Natural killer cell treated with Interleukin-12 subunit alpha and Interleukin-12 subunit beta and Interleukin-15 and Interleukin-18, amount 100 ng/mL, for 72 hours (primary cell): Measurements from ENCODE around the gene MYADML2. TPM values are rescaled to one million over a fixed set of nuclear protein-coding genes. Genes with fewer than 3 reads are reported as not detected.
"Not testable (repeated sequence)": the region's sequence is repeated elsewhere in the genome, so short reads cannot be mapped to it uniquely, and the experiment has no call there.

ENCODE experiments used
- ATAC-seq, 2 donors: fragments of 150-1000 bp; cut with Tn5 transposase in 1 of 2; sonication (Bioruptor Pico), chemical (Tn5 transposase) in 1 of 2; 2 replicates each; pipeline ENCODE4 v1.10.0; 2021
- DNase-seq: peaks from one replicate; pipeline ENCODE4 v3.0.0; 2022; ENCODE audit warnings: low spot score
- H3K27ac Mint-ChIP-seq, 2 donors: 1 replicate in 1 of 2; 2 replicates in 1 of 2; pipeline ENCODE4 v1.8.0; 2022; ENCODE audit warnings: mixed read lengths in 2 of 2, mild to moderate bottlenecking in 1 of 2, moderate library complexity in 1 of 2
- H3K27me3 Mint-ChIP-seq, 2 donors: 1 replicate in 1 of 2; 2 replicates in 1 of 2; pipeline ENCODE4 v1.8.0; 2022; ENCODE audit warnings: mixed read lengths in 2 of 2
- H3K36me3 Mint-ChIP-seq: one replicate; pipeline ENCODE4 v1.8.0; 2022; ENCODE audit warnings: mixed read lengths
- H3K4me1 Mint-ChIP-seq, 2 donors: 1 replicate in 1 of 2; 2 replicates in 1 of 2; pipeline ENCODE4 v1.8.0; 2022; ENCODE audit warnings: low read depth in 2 of 2, mixed read lengths in 2 of 2, mild to moderate bottlenecking in 1 of 2
- H3K4me3 Mint-ChIP-seq: one replicate; pipeline ENCODE4 v1.8.0; 2022; ENCODE audit warnings: mixed read lengths
- H3K9me3 Mint-ChIP-seq: 2 replicates; pipeline ENCODE4 v1.8.0; 2022; ENCODE audit warnings: mixed read lengths
- total RNA-seq, 2 donors: library from RNA; stranded (reverse); gene quantifications; one replicate each; pipeline ENCODE4 v1.2.3, GENCODE V29; 2022

Gene MYADML2
- total RNA-seq, 2 donors from 2014 or later = not detected

DNA sequence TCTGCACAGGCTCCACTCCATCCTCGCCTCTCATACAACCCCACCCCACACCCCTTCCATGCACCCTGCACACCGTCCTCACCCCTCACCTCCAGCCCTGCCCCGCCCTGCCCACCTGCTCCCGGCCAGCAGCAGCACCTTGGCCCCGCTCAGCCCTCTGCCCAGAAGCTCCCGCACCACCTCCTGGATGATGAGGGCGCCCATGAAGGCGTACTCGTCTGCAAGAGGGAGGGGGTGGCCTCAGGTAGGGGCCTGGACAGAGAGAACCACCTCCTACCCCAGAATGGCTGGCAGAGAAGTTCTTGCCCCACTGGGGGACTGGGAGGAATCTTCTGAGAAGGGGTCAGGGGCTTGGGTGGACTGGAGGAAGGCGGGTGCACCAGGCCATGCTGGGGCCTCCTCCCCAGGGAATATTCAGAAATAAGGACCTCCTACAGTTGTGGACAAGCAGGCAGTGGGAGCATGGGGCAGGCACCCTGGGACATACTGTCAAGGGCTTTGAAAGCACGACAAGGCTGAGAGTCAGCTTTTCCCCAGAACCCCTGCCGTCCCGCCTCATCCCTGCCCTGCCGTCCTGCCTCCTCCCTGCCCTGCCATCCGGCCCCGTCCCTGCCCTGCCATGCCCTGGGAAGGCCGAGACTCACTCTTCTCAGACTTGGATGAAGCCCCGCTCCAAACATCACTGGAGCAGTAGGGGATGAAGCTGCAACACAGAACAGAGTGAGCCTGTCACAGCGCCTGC, 10.8 kb upstream of the MYADML2 start:
- H3K4me1 Mint-ChIP-seq = peaks cover 0 to 6% of the 10 kb centered on the region in 2 donors
- H3K4me3 Mint-ChIP-seq = peak overlapping the region; percentile 55
- no peak for DNase-seq
- no peak for ATAC-seq
- H3K9me3 Mint-ChIP-seq = no peaks in the 10 kb centered on the region
- H3K27me3 Mint-ChIP-seq = peaks cover 10 to 13% of the 10 kb centered on the region in 2 donors
- no peaks in the 10 kb centered on the region for H3K36me3 Mint-ChIP-seq
- no peak overlapping the region for H3K27ac Mint-ChIP-seq

DNA sequence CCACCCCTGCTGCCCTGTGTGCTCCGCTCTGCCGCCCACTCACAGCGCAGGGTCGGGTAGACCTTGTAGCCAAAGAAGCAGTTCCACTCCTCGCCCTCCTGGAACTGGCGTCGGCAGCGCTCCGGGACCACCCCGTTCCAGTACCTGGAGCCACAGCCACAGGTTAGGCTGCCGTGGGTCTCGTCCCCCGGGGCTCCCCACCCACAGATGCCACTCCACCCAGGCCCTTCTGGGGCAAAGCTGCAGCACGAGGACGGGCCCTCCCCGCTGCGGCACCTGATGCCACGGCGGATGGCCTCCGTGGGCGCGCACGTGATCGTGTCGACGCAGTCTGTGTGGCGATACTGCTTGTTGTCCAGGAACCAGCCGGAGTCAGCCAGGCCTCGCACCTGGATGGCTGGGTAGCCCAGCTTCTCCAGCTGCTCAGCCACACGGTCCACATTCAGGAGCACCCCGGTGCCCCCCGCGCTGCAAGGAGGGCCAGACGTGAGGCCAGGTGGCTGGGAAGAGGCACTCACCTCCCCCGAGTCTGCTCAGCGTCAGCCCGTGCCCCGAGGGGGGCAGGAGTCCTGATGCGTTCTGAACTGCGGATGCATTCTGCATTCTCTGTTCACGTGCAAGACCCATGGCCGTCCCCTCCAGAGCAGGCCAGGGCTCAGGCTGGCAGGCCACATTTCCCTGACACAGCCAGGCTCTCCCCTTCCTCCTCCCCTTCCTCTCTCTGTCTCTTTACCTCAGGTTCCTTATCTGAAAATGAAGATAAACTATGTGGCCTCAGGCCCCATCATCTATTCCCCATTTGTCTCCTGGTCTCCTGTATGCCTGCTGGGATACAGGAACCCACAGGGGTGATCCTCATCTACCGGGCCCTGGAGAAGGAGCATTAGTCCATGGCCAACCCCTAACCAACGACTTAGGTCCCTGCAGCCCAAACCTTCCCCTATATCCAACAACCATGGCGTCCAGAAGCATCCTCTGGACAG, 9.9 kb upstream of the MYADML2 start:
- no peaks in the 10 kb centered on the region for H3K36me3 Mint-ChIP-seq
- DNase-seq (no peak), ATAC-seq (no peak)
- no peak overlapping the region for H3K27ac Mint-ChIP-seq
- H3K4me3 Mint-ChIP-seq = no peak overlapping the region
- H3K4me1 Mint-ChIP-seq = peaks cover 0 to 6% of the 10 kb centered on the region in 2 donors
- peaks cover 10 to 12% of the 10 kb centered on the region in 2 donors for H3K27me3 Mint-ChIP-seq
- H3K9me3 Mint-ChIP-seq = no peaks in the 10 kb centered on the region

DNA sequence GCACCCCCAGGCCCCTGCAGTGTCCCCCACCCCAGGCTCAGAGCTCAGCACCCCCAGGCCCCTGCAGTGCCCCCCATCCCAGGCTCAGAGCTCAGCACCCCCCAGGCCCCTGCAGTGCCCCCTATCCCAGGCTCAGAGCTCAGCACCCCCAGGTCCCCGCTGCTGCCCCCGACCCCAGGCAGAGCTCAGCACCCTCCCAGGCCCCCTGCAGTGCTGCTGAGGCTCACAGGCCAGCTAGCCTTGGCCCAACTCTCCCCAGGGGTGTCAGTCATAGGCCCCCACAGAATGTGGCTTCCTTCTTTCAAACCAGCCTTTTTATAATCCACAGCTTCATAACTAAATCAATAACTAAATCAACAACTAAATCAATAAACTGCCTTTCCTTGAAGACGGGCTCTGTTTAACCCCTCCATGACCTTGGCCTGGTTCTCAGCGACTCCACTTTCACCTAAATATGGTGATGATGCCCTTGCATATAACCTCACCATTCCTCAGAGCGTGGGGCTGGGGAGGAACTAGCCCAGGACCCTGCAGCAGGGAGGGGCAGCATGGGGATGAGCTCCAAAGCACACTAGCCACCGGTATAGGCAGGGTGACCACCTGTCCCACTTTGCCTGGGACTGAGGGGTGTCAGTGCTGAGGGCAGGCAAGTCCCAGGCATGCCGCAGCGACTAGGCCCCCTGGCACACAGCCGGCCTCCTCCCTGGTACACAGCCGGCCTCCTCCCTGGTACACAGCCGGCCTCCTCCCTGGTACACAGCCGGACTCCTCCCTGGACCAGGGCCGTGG, 8.9 kb upstream of the MYADML2 start:
- DNase-seq = no peak

DNA sequence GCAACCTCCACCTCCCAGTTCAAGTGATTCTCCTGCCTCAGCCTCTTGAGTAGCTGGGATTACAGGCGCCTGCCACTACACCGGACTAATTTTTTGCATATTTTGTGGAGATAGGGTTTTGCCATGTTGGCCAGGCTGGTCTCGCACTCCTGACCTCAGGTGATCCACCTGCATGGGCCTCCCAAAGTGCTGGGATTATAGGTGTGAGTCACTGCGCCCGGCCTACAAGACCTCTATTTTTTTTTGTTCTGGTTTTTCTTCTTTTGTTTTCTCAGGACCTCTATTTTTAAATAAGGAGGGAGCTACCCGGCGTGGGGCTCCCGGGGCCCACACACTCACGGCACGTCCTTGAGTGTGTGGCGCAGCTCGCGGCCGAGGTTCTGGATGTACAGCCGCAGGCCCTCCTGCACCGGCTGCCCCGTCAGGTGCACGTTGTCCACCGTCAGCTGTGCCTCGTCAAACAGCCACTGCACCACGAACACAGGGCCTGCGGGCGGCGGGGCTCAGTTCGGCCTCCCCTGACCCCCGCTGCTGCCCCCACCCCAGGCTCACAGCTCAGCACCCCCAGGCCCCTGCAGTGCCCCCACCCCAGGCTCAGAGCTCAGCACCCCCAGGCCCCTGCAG, 8.1 kb upstream of the MYADML2 start:
- Mint-ChIP-seq H3K4me1 (peaks cover 0 to 6% of the 10 kb centered on the region in 2 donors), H3K9me3 (no peaks in the 10 kb centered on the region), H3K4me3 (no peak overlapping the region), H3K36me3 (no peaks in the 10 kb centered on the region), H3K27me3 (peaks cover 10 to 13% of the 10 kb centered on the region in 2 donors), H3K27ac (no peak overlapping the region)
- ATAC-seq (no peak), DNase-seq (no peak)

More for the DNA sequence above, 8.9 kb upstream of the MYADML2 start:
- H3K27ac Mint-ChIP-seq = no peak overlapping the region
- no peak overlapping the region for H3K4me3 Mint-ChIP-seq
- H3K4me1 Mint-ChIP-seq = peaks cover 0 to 6% of the 10 kb centered on the region in 2 donors
- peaks cover 10 to 13% of the 10 kb centered on the region in 2 donors for H3K27me3 Mint-ChIP-seq
- no peak for ATAC-seq
- H3K9me3 Mint-ChIP-seq = no peaks in the 10 kb centered on the region
- H3K36me3 Mint-ChIP-seq = no peaks in the 10 kb centered on the region

DNA sequence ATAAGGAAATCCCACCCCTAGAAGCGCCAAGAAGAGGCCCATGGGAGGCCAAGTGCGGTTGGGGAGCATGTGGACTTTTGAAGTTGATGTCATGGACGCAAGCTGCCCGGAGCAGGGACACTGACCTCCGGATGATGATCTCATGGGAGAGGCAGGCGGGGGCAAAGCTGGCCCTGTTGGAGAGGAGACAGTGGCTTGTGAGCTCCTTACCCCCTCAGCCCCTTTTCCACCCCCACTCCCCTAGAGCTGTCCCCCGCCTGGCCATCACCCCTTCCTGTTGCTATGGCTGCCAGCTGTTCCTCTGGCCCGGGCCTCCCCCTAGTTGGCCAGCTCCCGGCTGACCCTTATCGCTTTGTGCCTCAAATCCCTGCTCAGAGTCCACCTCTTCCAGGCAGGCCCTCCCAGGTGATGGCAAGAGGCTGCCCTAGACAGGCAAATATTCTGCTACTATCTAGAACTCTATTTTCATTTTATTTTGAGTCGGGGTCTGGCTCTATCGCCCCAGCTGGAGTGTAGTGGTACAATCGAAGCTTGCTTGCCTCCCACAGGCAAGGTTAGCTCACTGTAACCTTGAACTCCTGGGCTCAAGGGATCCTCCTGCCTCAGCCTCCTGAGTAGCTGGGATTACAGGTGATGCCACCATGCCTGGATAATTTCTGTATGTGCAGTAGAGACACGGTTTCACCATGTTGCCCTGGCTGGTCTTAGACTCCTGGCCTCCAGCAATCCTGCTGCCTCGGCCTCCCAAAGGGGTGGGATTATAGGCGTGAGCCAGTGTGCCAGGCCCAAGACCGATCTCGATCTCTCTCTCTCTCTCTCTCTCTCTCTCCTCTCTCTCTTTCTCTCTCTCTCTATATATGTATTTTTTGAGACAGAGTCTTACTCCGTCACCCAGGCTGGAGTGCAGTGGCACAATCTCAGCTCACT, 7.4 kb upstream of the MYADML2 start:
- Mint-ChIP-seq H3K4me1 (peaks cover 0 to 6% of the 10 kb centered on the region in 2 donors), H3K36me3 (no peaks in the 10 kb centered on the region), H3K4me3 (no peak overlapping the region), H3K27me3 (peaks cover 10 to 13% of the 10 kb centered on the region in 2 donors), H3K9me3 (no peaks in the 10 kb centered on the region), H3K27ac (no peak overlapping the region)
- ATAC-seq (no peak), DNase-seq (no peak)

DNA sequence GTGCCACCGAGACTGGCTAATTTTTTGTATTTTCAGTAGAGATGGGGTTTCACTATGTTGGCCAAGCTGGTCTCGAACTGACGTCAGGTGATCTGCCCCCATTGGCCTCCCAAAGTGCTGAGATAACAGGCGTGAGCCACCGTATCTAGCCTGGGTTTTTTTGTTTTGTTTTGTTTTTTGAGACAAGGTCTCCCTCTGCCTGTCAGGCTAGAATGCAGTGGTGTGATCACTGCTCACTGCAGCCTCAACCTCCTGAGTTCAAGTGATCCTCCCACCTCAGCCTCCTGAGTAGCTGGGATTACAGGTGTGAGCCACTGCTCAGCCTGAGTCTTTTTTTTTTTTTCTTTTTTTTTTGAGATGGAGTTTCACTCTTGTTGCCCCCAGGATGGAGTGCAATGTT, 6.4 kb upstream of the MYADML2 start:
- H3K27me3 Mint-ChIP-seq, ATAC-seq, DNase-seq, H3K4me1 Mint-ChIP-seq, H3K9me3 Mint-ChIP-seq, H3K36me3 Mint-ChIP-seq, H3K27ac Mint-ChIP-seq, H3K4me3 Mint-ChIP-seq: not testable (repeated sequence)

DNA sequence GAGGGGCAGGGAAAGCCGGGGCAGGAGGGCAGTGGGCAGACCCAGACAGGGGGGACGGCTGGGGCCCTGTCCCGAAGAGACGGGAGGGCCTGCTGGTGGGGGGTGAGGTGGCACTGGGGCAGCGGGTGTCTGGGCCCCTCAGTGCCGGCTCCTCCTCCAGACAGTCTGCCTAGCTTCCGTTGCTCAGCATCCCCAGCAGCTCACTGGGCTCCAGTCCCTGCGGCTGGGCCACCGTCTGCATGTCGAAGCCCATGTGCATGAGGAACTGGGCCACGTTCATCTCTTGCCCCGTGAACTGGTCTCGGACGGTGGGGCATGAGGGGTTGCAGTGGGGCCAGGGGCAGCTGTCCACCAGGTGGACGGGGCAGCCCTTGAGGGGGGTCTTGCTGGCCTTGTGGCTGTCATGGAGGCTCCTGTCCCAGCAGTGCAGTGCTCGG, 5.8 kb upstream of the MYADML2 start:
- H3K27me3 Mint-ChIP-seq = peaks cover 0 to 6% of the 10 kb centered on the region in 2 donors
- H3K27ac Mint-ChIP-seq = no peak overlapping the region
- no peak overlapping the region for H3K4me3 Mint-ChIP-seq
- DNase-seq (no peak), ATAC-seq (peak in 1 of 2 donors; percentile 33)
- peaks cover 0 to 2% of the 10 kb centered on the region in 2 donors for H3K4me1 Mint-ChIP-seq
- no peaks in the 10 kb centered on the region for H3K9me3 Mint-ChIP-seq
- no peaks in the 10 kb centered on the region for H3K36me3 Mint-ChIP-seq

GRCh38 chr17:81951785-81952684, 5.0 kb upstream of the MYADML2 start:
- no peaks in the 10 kb centered on the region for H3K9me3 Mint-ChIP-seq
- H3K4me3 Mint-ChIP-seq = no peak overlapping the region
- no peak overlapping the region for H3K27ac Mint-ChIP-seq
- H3K36me3 Mint-ChIP-seq = no peaks in the 10 kb centered on the region
- H3K27me3 Mint-ChIP-seq = peaks cover 0 to 2% of the 10 kb centered on the region in 2 donors
- no peak for DNase-seq
- H3K4me1 Mint-ChIP-seq = no peaks in the 10 kb centered on the region
- ATAC-seq = no peak

GRCh38 chr17:81950501-81950900, 3.5 kb upstream of the MYADML2 start:
- Mint-ChIP-seq H3K4me3 (no peak overlapping the region), H3K4me1 (no peaks in the 10 kb centered on the region), H3K27me3 (peaks cover 0 to 2% of the 10 kb centered on the region in 2 donors), H3K27ac (no peak overlapping the region), H3K36me3 (no peaks in the 10 kb centered on the region), H3K9me3 (no peaks in the 10 kb centered on the region)
- DNase-seq = no peak
- no peak for ATAC-seq

DNA sequence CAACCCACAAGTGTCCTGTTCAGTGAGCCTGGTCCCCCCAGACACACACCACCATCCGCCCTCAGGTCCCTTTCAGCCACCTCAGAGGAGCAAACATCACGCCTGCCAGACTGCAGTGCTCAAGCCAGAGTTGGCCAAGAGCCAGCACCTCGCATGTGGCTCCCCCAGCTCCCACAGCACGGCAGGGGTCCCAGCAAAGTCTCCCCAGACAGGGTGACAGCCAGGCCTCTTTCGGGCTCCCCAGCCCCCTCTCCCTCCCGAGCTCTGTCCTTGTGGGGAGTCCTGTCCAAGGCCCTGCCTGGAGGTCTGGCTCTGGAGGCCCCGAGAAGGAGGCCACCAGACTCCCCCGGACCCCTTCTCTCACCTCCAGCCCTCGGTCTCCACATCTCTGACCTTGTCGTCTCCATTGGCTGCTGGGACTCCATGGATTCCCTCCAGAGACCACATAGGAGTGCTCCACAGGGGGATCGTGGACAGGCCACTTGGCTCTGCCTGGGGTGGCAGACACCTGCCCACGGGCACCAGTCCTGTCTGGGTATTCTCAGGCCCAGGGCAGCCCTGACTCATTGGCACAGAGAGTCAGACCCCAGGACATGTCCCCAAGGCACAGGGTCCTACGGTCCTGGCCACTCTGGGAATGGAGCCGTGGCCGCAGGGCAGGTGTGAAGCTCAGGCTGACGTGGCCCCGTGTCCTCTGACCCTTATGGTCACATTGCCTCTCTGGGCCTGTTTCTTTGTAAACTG, 1.8 kb upstream of the MYADML2 start:
- no peaks in the 10 kb centered on the region for H3K4me1 Mint-ChIP-seq
- H3K9me3 Mint-ChIP-seq = no peaks in the 10 kb centered on the region
- no peak overlapping the region for H3K27ac Mint-ChIP-seq
- peaks cover 0 to 2% of the 10 kb centered on the region in 2 donors for H3K27me3 Mint-ChIP-seq
- ATAC-seq (peak in 1 of 2 donors; percentile 40), DNase-seq (peak; percentile 58)
- H3K36me3 Mint-ChIP-seq = no peaks in the 10 kb centered on the region
- H3K4me3 Mint-ChIP-seq = no peak overlapping the region

GRCh38 chr17:81944858-81945257, 2.2 kb downstream of the MYADML2 start:
- Mint-ChIP-seq H3K4me3 (no peak overlapping the region), H3K27ac (no peak overlapping the region), H3K4me1 (no peaks in the 10 kb centered on the region), H3K36me3 (no peaks in the 10 kb centered on the region), H3K9me3 (no peaks in the 10 kb centered on the region), H3K27me3 (no peaks in the 10 kb centered on the region)
- ATAC-seq (no peak), DNase-seq (no peak)
